T-helper 2 cell (primary cell): ENCODE data around the gene ZNF830.
"Not testable (repeated sequence)": the region's sequence is repeated elsewhere in the genome, so short reads cannot be mapped to it uniquely, and the experiment has no call there.

Source experiments
- DNase-seq, 5 experiments: peaks; one replicate each; pipeline versions ENCODE4 v3.0.0 to v3.0.0-alpha.2; 2012 to 2022

The ZNF830 gene

GRCh38 chr17:34993031-34993430, 31.7 kb downstream of the ZNF830 start:
- DNase-seq: no peak

DNA sequence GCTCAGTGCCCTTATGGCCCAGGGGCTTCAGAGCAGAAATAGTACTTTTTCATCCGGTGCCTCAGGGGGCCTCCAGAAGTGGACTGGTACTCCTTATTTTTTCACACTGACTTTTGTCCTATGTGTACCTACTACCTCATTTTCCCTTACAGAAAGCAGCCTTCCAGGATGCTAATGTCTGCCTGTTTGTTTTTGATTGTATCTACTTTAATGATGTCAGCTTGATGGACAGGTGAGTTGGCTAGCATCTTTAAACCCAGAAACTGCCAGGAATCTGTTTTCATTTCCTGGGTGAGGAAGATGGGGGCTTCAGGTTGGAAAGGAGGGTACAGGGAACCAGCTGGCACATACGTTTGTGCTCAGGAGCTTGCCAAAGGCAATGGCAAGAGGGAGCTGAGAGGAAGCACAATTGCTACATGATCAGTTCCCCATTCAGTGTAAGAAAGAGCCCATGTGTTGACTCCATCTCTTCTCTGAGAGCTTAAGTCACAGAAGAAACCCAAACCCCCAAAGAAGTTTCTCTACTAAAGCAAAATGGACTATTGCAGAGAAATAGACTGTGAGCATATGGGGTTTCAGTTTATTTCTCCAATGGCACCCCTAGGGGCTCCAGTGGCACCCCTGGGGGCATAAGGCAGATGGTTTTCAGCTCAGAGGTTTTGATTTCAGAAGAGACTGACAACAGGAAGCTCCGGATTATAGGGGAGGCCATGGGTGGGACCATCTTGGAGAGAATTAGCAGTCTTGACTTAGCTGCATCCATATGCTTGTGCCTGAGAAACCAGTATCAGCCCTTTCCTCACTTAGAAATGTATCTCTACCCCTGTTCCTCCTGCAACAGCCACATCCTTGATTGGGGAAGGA, 35.3 kb downstream of the ZNF830 start:
- DNase-seq: no peak

- DNase-seq: no peak
Observed at GRCh38 chr17:34997355-34997862, 36.1 kb downstream of the ZNF830 start.

- DNase-seq: peak; percentile 51 to 83 (median 67)
Observed at GRCh38 chr17:34998205-34998604, 36.9 kb downstream of the ZNF830 start.

- DNase-seq: no peak
Observed at GRCh38 chr17:34999456-34999855, 38.1 kb downstream of the ZNF830 start.

- DNase-seq: not testable (repeated sequence)
Observed at GRCh38 chr17:35000965-35001364, 39.6 kb downstream of the ZNF830 start.

GRCh38 chr17:35001549-35001948, 40.2 kb downstream of the ZNF830 start:
- DNase-seq: no peak

DNA sequence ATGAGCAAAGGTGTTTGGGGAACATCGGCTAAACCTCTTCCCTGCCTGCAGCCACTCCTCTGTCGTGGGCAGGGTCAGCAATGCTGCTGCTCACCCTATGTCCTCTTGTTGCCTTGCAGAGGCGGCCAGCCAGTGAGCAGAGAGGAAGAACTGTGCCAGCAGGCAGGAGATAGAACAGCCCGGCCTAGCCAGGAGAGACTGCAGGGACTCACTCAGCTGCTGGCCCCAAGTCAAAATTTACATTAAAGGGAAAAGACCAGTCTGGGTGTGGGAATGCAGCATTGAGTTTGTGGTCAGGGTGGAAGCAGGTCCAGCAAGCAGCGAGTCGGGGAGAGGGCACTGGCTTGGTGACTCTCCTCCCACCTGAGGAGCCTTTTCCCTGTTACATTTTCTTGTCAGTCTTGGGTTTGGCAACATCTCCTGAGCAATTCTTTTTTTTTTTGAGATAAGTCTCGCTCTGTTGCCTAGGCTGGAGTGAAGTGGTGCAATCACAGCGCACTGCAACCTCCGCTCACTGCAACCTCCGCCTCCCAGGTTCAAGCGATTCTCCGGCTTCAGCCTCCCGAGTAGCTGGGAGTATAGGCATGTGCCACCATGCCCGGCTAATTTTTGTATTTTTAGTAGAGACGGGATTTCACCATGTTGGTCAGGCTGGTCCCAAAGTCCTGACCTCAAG, 41.7 kb downstream of the ZNF830 start:
- DNase-seq: no peak

GRCh38 chr17:35003778-35004177, 42.4 kb downstream of the ZNF830 start:
- no peak for DNase-seq

DNA sequence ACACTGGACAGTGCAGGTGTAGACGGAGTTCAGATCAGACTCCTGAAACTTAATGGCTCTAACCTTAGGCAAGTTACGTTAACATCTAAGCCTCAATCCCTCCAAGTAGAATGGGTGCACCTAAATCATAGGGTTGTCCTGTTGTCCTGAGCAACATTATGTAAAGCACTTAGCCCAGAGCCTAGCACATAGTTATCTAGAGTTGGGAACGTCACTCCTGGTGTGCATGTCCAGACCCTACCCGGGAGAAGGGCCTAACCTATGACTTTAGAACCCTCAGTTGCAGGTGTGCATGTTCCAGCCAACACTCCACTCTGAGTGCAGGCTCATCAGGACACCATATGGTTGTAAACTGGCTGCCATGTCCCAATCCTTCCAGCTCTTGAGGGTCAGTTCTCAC, 45.0 kb downstream of the ZNF830 start:
- DNase-seq: no peak

- no peak for DNase-seq
Observed at GRCh38 chr17:35006961-35007360, 45.6 kb downstream of the ZNF830 start.

DNA sequence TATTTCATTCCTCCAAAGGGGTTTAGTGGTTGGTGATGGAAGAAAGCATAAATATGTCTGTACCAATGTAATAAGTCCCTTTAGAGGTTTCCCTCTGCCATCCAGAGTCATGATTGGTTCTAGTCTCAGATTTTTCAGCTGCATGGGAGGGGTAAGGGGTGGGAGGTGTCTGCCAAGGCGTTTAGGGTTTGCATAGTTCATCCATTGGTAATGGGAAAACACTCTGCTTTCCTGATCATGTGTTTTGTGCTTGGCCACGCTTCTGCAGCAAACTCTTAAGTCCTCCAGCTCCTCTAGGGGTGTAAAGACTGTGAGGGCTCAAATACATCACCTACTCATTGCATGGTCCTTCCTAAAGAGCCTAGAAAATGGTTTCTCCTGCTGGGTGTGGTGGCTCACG, 48.8 kb downstream of the ZNF830 start:
- DNase-seq: no peak

GRCh38 chr17:35011671-35012216, 50.4 kb downstream of the ZNF830 start:
- DNase-seq: no peak
